Activated CD8-positive, alpha-beta T cell treated with anti-CD3 and anti-CD28 coated beads for 36 hours (primary cell): ENCODE data around the gene CD36. TPM values are rescaled to one million over a fixed set of nuclear protein-coding genes. Genes with fewer than 3 reads are reported as not detected.

Source experiments
- ATAC-seq: fragments of 200-7000 bp; cut with Tn5 transposase; one replicate; pipeline ENCODE4 v1.10.0; 2021; ENCODE audit warnings: mild to moderate bottlenecking, moderate library complexity
- CTCF ChIA-PET: fragments of 350-600 bp; sonication (Branson Sonifier 250); formaldehyde crosslinking; loops from one replicate; lab custom pipeline; 2021; ENCODE audit warnings: antibody characterized with exemption; lab: Charles Lee
- POLR2A ChIA-PET: fragments of 350-600 bp; sonication (Branson Sonifier 250); formaldehyde crosslinking; loops from one replicate; lab custom pipeline; 2021; ENCODE audit warnings: antibody characterized with exemption; lab: Charles Lee
- DNase-seq: peaks from one replicate; pipeline ENCODE4 v3.0.0-alpha.2; 2020
- H3K27ac Mint-ChIP-seq: one replicate; pipeline ENCODE4 v1.8.0; 2021; ENCODE audit warnings: mild to moderate bottlenecking, mixed read lengths
- H3K27me3 Mint-ChIP-seq: one replicate; pipeline ENCODE4 v1.8.0; 2021; ENCODE audit warnings: mixed read lengths
- H3K36me3 Mint-ChIP-seq: one replicate; pipeline ENCODE4 v1.8.0; 2021; ENCODE audit warnings: low read depth, mixed read lengths
- H3K4me1 Mint-ChIP-seq: one replicate; pipeline ENCODE4 v1.8.0; 2021; ENCODE audit warnings: low read depth, mixed read lengths
- H3K4me3 Mint-ChIP-seq: one replicate; pipeline ENCODE4 v1.8.0; 2021; ENCODE audit warnings: mild to moderate bottlenecking, moderate library complexity, mixed read lengths
- H3K9me3 Mint-ChIP-seq: one replicate; pipeline ENCODE4 v1.8.0; 2021; ENCODE audit warnings: mixed read lengths
- CTCF ChIP-seq: fragments of 200-600 bp; IDR thresholded peaks from one replicate; pipeline ENCODE4 v1.8.0; 2022; ENCODE audit warnings: antibody characterized with exemption, mild to moderate bottlenecking
- intact Hi-C: fragments of 100-400 bp; cut with micrococcal nuclease; formaldehyde crosslinking; loops from one replicate; pipeline ENCODE4 v1.10.0; 2022
- total RNA-seq, 2 experiments: library from RNA; stranded (reverse); gene quantifications; one replicate each; pipeline ENCODE4 v1.2.3, GENCODE V29; 2021

Gene CD36
- total RNA-seq, 2 experiments from 2014 or later: not detected

GRCh38 chr7:80647436-80647835 is 9.0 kb downstream of the CD36 start:
- H3K4me1 Mint-ChIP-seq: no peaks in the 10 kb centered on the region
- peaks cover 1% of the 10 kb centered on the region for H3K27me3 Mint-ChIP-seq
- no peak for TF ChIP-seq CTCF
- no peaks in the 10 kb centered on the region for H3K9me3 Mint-ChIP-seq
- no peaks in the 10 kb centered on the region for H3K36me3 Mint-ChIP-seq
- intact Hi-C loops: no loop called here
- CTCF ChIA-PET: interaction anchor here (1.0 kb wide), 1 partner anchor 11 kb away, joined by 3 read pairs; no protein-coding TSS in a partner anchor
- no peak overlapping the region for H3K27ac Mint-ChIP-seq
- DNase-seq (no peak), ATAC-seq (no peak)
- POLR2A ChIA-PET: no interaction called here
- no peak overlapping the region for H3K4me3 Mint-ChIP-seq

GRCh38 chr7:80648031-80648600 is 9.7 kb downstream of the CD36 start:
- intact Hi-C loops: no loop called here
- CTCF ChIA-PET: no interaction called here
- POLR2A ChIA-PET: no interaction called here
- Mint-ChIP-seq H3K27ac (no peak overlapping the region), H3K36me3 (no peaks in the 10 kb centered on the region), H3K27me3 (peaks cover 1% of the 10 kb centered on the region), H3K4me1 (no peaks in the 10 kb centered on the region), H3K4me3 (no peak overlapping the region), H3K9me3 (no peaks in the 10 kb centered on the region)
- DNase-seq (no peak), ATAC-seq (no peak)
- no peak for TF ChIP-seq CTCF

- ATAC-seq (no peak), DNase-seq (no peak)
- POLR2A ChIA-PET: no interaction called here
- no peak overlapping the region for H3K4me3 Mint-ChIP-seq
- no peak overlapping the region for H3K27ac Mint-ChIP-seq
- H3K36me3 Mint-ChIP-seq: no peaks in the 10 kb centered on the region
- CTCF ChIA-PET: no interaction called here
- no peak for TF ChIP-seq CTCF
- H3K4me1 Mint-ChIP-seq: no peaks in the 10 kb centered on the region
- intact Hi-C loops: no loop called here
- H3K27me3 Mint-ChIP-seq: peaks cover 1% of the 10 kb centered on the region
- no peaks in the 10 kb centered on the region for H3K9me3 Mint-ChIP-seq
Measured at GRCh38 chr7:80649011-80649410, 10.6 kb downstream of the CD36 start.

- no peak for ATAC-seq
- ChIA-PET POLR2A (no interaction called here), CTCF (no interaction called here)
- intact Hi-C loops: no loop called here
- no peaks in the 10 kb centered on the region for H3K4me1 Mint-ChIP-seq
- no peak for TF ChIP-seq CTCF
- no peak overlapping the region for H3K4me3 Mint-ChIP-seq
- no peaks in the 10 kb centered on the region for H3K9me3 Mint-ChIP-seq
- peaks cover 1% of the 10 kb centered on the region for H3K27me3 Mint-ChIP-seq
- H3K27ac Mint-ChIP-seq: no peak overlapping the region
- no peak for DNase-seq
- no peaks in the 10 kb centered on the region for H3K36me3 Mint-ChIP-seq
Measured at GRCh38 chr7:80650030-80650429, 11.6 kb downstream of the CD36 start.

- no peaks in the 10 kb centered on the region for H3K4me1 Mint-ChIP-seq
Measured at GRCh38 chr7:80651471-80651870, 13.0 kb downstream of the CD36 start.

More at GRCh38 chr7:80651471-80651870, 13.0 kb downstream of the CD36 start:
- DNase-seq (no peak), ATAC-seq (no peak)
- no peaks in the 10 kb centered on the region for H3K9me3 Mint-ChIP-seq
- H3K27ac Mint-ChIP-seq: no peak overlapping the region
- intact Hi-C loops: no loop called here
- ChIA-PET CTCF (interaction anchor here (1.5 kb wide), 1 partner anchor 10 kb away, joined by 6 read pairs; no protein-coding TSS in a partner anchor), POLR2A (no interaction called here)
- no peak for TF ChIP-seq CTCF
- H3K4me3 Mint-ChIP-seq: no peak overlapping the region
- H3K27me3 Mint-ChIP-seq: no peaks in the 10 kb centered on the region
- H3K36me3 Mint-ChIP-seq: no peaks in the 10 kb centered on the region
